DND-41 (cell line): ENCODE data around the gene DIP2B.
"Not testable (repeated sequence)": the region's sequence is repeated elsewhere in the genome, so short reads cannot be mapped to it uniquely, and the experiment has no call there.

Source experiments
- EZH2 ChIP-seq: IDR thresholded peaks from 3 replicates; pipeline ENCODE4 v1.6.1; 2012; ENCODE audit warnings: borderline replicate concordance, low read depth, mild to moderate bottlenecking, moderate library complexity, low read length, inconsistent platforms; ENCODE audit not compliant: severe bottlenecking
- TF ChIP-seq, protein P1 (sequence below): IDR thresholded peaks from 2 replicates; pipeline ENCODE4 v1.5.1; 2012; ENCODE audit warnings: borderline replicate concordance, low read length, moderate library complexity, mild to moderate bottlenecking; ENCODE audit not compliant: poor library complexity, severe bottlenecking; ENCODE audit errors: extremely low read depth

DNA sequence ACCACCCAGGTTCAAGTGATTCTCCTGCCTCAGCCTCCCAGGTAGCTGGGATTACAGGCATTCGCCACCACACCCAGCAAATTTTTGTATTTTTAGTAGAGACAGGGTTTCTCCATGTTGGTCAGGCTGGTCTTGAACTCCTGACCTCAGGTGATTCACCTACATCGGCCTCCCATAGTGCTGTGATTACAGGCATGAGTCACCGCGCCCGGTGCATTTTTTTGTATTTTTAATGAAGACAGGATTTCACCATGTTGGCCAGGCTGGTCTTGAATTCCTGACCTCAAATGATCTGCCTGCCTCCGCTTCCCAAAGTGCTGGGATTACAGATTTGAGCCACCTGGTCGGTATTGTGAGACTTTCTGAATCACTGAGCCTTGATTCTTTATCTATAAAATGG is 52.0 kb downstream of the DIP2B start:
- TF ChIP-seq, protein P1, sequence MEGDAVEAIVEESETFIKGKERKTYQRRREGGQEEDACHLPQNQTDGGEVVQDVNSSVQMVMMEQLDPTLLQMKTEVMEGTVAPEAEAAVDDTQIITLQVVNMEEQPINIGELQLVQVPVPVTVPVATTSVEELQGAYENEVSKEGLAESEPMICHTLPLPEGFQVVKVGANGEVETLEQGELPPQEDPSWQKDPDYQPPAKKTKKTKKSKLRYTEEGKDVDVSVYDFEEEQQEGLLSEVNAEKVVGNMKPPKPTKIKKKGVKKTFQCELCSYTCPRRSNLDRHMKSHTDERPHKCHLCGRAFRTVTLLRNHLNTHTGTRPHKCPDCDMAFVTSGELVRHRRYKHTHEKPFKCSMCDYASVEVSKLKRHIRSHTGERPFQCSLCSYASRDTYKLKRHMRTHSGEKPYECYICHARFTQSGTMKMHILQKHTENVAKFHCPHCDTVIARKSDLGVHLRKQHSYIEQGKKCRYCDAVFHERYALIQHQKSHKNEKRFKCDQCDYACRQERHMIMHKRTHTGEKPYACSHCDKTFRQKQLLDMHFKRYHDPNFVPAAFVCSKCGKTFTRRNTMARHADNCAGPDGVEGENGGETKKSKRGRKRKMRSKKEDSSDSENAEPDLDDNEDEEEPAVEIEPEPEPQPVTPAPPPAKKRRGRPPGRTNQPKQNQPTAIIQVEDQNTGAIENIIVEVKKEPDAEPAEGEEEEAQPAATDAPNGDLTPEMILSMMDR: not testable (repeated sequence)
- TF ChIP-seq EZH2: not testable (repeated sequence)
